ENCODE results near the gene AFP.

- no peak for TF ChIP-seq TAF1 (IDR thresholded peaks at IDR 0.05; ENCODE audit: borderline replicate concordance, insufficient read depth, low read length)
- no peak for TF ChIP-seq POLR2AphosphoS5 (IDR thresholded peaks at IDR 0.05; ENCODE audit: low read depth, low read length)
- TF ChIP-seq REST (IDR thresholded peaks at IDR 0.05; ENCODE audit: insufficient read depth in 1 of 2, low read depth in 2 of 2, low read length in 2 of 2) = no peak
- TF ChIP-seq SIN3A (IDR thresholded peaks at IDR 0.05; ENCODE audit: borderline replicate concordance, insufficient read depth, low read length) = no peak
- TF ChIP-seq FOXP2 (optimal IDR thresholded peaks at IDR 0.05; ENCODE audit: borderline replicate concordance, extremely low read depth, extremely low read length, insufficient read depth) = no peak
These were observed 15.4 kb downstream of the AFP start for GRCh38 chr4:73451404-73451803.
